Globus pallidus (tissue), 1 donor: Measurements from ENCODE around the gene THSD8.
"Not testable (repeated sequence)": the region's sequence is repeated elsewhere in the genome, so short reads cannot be mapped to it uniquely, and the experiment has no call there.

Experiments
- DNase-seq: peaks from one replicate; pipeline ENCODE4 v3.0.0-alpha.2; 2015; ENCODE audit warnings: low spot score

The THSD8 gene

DNA sequence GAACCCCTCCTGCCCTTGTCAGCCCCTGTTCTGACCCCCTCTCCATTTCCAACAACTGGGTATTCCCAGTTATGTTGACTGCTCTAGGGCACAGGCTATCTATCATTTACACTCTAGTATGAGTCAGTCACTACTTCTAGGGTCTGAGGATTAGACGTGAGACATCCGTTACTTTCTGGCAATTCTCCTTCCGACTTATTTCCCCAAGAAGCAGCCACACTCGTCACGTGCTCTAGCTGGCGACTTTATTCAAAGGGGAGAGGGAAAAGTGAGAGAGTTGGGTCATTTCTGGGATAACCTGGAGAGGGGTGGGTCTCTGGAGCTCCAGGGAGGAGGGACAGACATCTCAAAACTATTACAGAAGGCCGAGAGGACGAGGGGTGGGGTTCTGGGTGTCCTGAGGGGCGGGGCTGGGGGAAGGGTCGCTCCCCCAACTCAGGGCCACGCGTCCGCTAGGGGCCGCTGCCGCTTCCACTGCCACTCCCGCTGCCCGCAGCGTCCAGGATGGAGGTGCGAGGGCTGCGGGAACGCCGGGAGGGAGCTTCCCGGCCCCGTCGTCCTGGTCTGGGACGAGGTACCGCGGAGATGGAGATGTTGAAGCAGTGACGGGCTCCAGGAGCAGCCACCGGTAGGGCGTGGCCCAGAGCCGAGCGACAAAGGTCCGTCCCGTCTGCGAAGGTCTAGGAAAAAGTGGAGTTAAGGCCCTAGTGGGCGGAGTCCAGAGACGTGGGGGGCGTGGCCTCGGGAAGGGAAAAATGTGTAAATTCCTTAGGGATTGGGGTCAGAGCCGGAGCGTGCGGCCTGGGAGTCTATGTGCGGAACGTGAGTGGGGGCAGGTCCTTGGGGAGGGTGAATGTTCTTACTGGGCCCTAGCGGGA is 23.6 kb downstream of the THSD8 start:
- no peak for DNase-seq

DNA sequence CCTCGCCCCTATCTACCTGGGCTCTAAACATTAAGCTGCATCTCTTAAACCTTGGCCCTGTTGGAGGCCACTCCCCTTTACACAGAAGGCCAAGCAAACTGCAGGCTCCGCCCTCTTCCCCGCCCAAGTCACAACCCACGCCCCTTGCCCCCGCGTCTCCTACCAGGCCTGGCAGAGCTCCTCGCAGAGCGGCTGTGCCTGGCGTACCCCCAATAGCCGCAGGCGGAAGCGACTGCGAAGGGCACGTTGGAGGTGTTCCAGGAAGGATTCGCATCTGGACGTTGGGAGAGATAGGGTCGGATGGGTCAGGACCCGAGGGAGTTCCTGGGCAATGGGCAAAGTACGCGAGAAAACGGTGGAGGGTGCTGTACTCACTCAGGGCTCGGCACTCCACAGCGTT is 26.6 kb downstream of the THSD8 start:
- no peak for DNase-seq

DNA sequence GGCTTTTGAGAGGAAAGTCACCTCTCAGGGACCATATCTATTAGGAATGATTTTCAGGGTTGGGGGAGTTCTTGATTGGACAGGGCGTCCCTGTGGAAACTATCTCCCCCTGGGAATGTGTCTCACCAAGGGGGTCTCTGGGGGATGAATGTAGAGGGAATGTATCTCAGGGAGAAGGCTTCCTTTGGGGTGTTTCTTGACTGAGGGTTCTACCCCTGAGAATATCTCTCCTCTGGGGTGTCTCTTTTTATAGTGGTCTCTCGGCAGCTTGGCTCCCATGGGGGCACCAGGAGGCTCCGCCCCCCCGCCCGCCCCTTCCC is 31.5 kb downstream of the THSD8 start:
- DNase-seq, result no peak

DNA sequence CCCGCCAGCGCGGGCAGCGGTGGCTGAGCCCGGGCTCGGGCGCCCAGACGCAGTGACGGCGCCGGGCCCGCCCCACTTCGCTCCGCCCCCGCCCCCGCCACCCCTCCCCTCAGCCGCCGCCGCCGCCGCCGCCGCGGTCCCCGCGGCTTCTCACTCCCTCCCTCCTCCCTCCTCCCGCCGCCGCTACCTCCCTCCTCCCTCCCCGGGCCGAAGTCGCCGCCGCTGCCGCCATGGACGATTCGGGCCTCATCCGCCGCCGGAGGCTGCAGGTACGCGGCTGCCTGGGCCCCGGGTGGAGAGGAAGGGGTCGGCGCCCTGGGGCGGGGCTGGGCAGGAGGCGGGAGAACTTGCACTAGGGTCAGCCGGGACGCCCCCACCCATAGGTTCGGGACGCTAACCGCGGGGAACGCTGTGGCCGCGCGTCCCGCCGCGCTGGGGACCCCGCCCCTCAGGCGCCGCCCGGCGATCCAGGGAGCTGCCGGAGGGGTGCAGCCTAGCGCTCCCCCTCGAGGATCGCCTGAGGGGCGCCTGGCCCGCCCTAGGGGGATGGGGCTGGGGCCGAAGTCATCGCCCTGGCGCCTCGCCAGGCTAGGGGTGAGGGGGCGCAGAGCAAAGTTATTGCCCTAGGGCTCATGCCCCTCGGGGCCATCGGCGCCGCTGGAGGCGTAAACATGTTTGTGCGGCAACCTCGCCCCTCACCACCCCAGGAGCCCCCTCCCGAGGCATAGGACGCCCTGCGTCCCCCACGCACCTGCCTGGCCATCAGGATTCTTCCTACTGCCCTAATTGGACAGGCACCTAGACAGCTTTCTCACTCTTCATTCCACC is 32.1 kb downstream of the THSD8 start:
- DNase-seq, result no peak

DNA sequence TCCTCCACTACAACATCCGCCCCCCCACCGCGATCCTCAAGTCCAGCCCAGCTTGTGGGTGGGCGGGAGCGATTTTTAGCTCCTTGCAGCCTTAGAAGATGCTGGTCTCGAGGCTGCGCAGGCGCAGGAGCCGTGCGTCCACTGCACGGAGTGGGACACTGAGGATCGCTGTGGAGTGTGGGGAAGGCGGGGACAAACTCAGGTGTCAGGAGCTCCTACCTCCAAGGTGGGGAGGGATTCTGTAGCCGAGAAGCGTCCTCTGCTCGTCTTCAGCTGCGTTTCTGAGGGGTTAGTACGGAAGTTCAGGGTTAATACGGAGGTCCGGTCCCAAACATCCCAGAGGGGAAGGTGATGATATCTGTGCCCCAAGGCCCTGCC is 32.7 kb downstream of the THSD8 start, which contains the start of gene RTBDN:
Gene RTBDN (minus strand): TSS at position 14 of the 378 bp plus-strand sequence. CDS start 4,600 bp downstream, outside the sequence.
- DNase-seq, result no peak

DNA sequence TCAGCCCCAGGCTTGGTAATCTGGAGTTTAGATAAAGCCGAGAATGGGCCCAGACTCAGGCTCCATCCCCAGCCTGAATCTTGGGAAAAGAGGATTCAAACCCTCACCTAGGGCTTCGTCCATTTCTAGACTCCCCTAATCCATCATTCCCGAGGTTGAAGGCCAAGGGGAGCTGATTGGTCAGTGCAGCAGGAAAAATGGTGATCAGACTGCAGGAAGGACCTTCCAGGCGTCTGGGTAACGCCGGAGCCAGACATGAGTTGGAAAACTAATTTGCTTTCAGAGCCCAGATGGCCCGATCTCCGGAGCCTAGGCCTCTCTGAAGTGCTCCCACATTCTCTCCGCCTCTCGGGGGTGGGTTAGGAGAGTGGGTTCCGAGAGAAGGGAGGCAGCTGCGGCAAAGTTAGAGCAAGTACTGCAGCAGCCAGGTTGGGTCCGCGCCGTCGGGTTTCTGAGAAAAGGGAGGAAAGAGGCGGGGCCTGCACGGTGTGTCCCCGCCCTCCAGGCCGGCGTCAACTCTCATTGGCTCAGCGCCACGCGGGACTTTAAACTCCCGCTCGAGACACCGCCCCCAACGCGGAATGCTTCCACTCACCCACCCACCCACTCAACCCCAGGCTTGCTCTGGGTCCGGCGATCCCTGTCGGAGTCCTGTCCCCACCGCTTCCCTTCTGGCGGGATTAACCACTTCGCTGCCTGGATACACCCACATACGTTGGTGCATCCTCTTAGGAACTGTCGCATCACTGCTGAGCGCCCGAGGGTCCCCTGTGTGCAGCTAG is 33.3 kb downstream of the THSD8 start:
- DNase-seq, result no peak

DNA sequence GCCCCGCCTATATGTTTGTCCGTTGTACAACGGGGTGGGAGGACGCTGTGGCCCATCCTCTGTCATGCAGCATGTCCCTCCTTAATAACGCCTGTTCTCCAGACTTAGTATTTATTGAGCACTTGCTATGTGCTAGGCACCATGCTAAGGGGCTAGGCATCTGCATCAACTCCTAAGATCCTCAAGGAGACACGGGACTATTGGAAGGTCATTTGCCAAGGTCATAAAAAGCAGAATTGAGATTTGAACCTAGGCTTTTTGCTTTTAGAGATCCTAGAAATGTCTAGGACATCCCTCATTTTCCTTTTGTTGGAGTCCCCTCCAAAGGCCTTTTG is 34.6 kb downstream of the THSD8 start:
- DNase-seq, result no peak

DNA sequence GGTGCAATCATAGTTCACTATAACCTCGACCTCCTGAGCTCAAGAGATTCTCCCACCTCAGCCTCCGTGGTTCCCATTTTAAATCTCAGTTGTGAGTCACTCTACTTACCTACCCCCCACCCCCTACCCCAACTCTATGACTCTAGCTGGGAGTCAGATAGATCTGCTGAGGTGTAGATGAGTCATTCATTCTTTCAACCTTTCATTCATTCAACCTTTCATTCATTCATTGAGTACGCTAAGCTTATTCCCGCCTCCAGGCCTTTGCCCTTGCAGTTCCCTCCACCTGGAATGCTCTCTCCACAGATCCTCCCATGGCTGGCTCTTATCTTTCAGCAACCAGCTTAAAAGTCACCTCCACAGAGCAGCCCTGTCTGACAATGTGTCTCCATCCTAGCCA is 35.4 kb downstream of the THSD8 start:
- no peak for DNase-seq

DNA sequence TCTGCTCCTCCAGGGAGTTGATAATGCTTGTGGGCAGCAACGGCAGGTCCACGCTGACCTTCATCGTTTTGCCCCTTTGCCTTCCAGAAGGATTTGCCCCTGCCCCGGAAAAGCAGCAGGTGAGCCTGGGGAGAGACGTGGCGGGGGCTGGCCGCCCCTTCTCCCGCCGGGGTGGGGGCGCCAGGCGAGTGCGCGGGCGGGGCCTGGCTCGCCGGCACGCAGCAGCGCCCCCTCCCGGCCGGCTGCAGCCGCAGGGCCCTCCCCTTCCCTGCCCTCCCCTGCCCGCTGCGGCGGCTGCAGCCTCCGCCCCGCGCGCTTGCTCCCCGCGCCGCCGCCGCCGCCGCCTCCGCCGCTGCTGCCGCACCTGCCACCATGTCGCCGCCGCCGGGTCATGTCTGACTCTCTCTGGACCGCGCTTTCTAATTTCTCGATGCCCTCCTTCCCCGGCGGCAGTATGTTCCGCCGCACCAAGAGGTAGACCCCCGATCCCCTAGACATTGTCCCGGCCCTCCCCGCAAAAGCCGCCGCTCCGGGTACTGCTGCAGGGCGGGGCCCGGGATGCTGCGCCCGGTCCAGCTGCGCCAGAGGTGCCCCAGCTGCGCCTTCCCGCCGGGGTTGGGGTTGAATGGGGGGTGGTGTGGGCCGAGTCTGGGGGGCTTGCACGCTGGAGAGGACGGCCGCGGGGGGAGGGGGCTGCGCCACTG is 36.5 kb downstream of the THSD8 start, which contains the start of gene MAST1:
Gene MAST1 (plus strand): TSS at position 334 of the 704 bp plus-strand sequence. CDS start 58 bp downstream, at position 392.
- DNase-seq, result peak; percentile 20

DNA sequence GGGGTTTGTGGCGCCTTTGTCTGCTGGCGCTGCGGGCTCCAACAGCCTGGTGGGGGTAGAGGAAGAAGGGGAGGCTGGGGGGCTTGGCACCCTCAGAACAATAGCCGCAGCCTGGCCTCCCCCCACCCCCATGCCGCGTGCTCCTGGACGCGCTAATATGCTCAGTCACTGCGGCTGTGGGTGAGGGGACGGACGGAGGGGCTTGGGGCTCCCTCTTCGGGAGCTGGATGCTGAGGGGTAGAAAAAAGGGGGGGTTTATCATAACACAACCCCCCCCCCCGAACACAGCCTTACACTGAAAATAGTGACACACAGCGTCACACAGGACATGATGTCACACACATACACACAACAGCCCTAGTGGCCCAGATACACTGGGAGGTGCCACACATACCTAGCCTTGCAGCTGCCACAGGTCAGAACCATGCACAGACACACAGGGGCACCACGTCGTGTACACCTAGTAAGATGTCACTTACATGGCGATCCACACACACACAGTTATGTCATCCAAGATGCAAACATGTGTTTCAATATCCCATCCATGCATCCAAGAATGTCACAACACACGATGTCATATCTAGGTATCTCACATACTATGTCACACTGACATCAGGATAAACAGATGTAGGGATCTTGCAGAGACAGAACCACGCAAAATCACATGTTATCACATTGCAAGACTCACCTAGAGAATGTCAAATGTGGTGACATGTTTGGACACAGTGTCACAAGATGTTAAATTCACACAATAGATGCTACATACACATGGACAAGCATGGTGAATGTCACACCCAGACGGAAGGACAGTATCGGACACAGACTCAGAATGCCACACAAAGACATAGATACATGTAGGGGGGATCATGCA is 37.3 kb downstream of the THSD8 start:
- no peak for DNase-seq

DNA sequence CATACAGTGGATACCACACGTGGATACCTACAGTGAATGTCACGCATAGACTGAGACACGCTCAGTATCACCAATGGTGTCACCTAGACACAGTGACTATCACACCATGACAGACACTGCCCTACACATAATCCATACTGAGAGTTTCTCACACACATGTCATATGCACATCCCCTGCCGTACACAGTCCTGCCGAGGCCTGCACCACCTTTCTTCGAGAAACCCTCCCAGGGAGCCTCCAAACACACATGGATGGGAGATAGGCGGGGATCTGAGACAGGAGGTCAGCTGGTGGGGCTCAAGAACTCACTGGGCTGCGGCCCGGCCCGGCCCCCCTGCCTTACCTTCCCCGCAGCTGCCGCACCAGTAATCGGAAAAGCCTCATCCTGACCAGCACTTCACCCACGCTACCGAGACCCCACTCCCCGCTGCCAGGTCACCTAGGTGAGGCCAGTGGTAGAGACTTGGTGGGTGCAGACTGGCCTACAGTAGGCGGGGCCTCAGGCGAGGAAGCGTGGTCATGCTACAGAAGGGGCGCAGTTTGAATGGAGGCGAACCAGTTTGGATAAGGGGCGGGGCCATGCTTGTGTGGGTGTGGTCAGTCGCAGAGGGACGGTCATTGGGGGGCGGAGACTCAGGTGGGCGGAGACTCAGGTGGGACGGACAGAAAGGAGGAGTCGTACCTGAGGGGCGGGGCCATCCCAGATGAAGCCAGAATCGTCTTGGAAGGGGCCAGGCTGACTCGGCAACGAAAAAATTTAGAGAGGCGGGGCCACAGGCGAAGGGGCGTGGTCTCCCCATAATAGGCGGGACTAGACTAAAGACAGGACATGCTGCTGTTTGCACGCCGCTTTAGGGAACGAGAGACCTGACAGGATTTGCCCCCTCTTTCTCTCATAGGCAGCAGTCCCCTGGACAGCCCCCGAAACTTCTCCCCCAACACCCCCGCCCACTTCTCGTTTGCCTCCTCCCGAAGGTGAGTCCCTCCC is 38.5 kb downstream of the THSD8 start:
- DNase-seq, result no peak

DNA sequence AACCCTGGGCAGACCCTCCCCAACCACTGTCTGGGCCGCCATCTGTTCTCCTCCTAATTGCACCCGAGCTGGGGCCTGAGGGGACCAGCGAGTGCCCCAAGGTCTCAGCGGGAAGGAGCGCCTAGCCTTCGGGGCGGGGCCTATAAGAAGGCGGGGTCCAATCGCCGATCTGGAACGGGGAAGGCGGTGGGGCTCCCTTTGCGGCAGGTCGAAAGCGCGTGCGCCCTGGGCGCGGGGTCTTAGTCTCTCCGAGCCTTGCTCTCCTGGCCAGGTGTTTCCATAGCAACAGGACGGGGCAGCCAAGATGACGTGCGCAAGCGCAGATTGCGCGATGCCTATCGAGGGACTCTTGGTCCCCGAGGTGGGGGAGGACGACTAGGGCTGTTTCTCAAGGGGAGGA is 39.2 kb downstream of the THSD8 start:
- no peak for DNase-seq

DNA sequence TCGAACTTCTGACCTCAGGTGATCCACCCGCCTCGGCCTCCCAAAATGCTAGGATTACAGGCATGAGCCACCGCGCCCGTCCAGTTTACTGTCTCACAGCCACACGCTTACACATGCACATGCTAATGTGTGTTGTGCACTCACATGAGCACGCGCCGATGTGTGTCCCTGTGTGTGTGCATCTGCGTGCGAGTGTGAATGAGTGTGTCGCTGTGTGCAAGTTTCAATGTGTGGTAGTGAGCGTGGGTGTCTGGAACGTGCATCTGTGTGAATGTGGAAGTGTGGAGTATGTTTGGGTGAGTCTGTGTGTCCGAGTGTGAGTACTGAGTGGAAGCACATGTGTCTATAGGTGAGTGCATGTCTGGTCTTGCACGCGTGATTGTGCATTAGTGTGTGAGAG is 40.6 kb downstream of the THSD8 start:
- DNase-seq, result no peak

DNA sequence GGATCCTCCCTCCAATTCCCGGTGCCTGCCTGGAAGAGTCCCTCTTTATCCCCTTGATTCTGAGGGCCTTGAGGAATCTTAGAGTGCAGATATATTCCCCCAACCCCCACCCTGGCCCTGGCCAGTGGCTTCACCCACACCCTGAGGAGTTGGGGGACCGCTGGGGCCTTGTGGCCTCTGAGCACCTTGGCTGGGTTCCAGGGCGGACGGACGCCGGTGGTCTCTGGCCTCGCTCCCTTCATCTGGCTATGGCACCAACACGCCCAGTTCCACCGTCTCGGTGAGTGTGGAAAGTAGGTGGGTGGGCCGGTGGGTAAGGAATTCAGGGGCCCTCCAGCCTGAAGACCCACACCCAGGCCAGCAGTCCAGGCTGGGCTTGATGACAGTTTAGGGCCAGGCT is 41.5 kb downstream of the THSD8 start:
- DNase-seq, result no peak

DNA sequence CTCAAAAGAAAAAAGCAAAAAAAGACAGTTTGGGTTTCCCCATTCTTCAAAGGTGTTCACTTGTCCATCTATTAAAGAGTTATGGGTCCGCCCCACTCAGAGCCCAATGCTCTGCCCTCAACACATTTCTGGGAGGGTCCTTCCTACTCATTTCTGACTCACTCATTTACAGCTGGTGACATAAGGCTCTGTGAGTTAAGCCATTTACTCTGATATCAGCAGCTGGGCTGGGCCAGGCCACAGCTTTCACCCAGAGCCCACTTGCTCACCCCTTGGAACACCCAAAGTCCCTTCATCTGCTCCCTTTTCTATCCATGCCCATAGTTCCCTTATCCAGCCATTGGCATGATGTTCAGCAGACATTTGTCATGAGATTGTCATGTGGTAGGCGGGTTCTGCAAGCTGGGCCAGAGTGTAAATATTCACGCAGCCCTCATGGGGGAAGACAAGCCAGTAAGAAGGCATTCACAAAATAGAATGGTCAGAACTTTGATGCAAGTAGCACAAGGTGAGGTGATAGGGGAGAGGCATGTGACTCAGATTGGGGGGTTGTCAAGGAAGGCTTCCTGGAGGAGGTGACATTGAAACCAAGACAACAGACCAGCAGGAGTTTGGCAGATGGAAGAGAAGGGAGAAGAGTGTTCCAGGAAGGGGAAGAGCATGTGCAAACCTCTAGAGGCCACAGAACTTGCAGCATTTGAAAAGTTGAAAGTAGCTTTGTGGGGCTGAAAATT is 42.3 kb downstream of the THSD8 start:
- no peak for DNase-seq

DNA sequence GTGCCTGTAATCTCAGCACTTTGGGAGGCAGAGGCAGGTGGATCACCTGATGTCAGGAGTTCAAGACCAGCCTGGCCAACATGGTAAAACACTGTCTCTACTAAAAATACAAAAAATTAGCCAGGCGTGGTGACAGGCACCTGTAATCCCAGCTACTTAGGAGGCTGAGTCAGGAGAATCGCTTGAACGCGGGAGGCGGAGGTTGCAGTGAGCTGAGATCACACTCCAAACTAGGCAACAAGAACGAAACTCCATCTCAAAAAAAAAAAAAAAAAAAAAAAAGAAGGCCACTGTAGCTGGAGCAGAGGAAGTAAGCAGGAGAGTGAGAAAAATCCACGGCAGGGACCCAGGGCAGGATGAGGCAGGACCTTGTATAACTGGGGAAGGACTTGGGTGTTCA is 44.7 kb downstream of the THSD8 start:
- not testable (repeated sequence) for DNase-seq

DNA sequence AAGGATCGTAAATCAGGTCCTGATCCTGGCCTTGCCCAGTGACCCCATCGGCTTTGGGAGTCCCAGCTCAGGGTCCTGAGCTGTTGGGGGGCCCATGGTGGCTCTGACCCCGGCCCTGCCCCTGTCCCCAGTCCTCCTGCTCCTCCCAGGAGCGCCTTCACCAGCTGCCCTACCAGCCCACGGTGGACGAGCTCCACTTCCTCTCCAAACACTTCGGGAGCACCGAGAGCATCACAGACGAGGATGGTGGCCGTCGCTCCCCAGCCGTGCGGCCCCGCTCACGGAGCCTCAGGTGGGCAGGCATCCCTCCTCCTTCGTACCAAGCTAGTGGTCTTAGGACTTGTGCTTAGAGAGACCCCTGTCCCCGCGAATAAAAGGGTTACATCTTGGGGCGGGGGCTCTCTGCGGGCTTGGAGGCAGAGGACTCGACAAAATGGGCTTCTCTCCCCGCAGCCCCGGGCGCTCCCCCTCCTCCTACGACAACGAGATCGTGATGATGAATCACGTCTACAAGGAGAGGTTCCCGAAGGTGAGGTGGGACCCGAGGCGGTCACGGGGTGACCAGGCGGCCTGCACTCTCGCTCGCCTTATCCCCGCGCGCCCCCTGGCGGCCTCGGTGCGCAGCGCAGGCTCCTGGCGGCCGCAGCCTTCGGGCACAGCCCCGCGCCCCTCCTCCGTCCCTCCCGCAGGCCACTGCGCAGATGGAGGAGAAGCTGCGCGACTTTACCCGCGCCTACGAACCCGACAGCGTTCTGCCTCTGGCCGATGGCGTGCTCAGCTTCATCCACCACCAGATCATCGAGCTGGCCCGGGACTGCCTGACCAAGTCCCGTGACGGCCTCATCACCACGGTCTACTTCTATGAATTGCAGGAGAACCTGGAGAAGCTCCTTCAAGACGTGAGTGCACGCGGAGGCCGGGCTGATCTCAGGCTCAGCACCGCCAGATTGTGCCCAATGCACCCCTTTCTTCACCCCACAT is 45.6 kb downstream of the THSD8 start:
- DNase-seq, result peak; percentile 59
